ENCODE measurements around the gene PPP2R2D.

- TF ChIP-seq CTCF (conservative IDR thresholded peaks at IDR 0.05; ENCODE audit: low read length) (no peak), EZH2phosphoT487 (IDR thresholded peaks at IDR 0.05; ENCODE audit: borderline replicate concordance, low read depth, low read length) (no peak)
Observed at GRCh38 chr10:131856441-131857094, 44.2 kb upstream of the PPP2R2D start.

Measured in OCI-LY7 (cell line).